Erythroblast (primary cell): Measurements from ENCODE around the gene VAV2.

Experiments
- DNase-seq, 2 experiments: peaks; one replicate each; lab custom pipeline; 2025; lab: John Stamatoyannopoulos, UW
- GATA1 ChIP-seq: IDR thresholded peaks from 2 replicates; pipeline ENCODE4 v1.6.1; 2011; ENCODE audit warnings: low read depth, mild to moderate bottlenecking, control low read depth, low read length, moderate library complexity
- POLR2A ChIP-seq: IDR thresholded peaks from 2 replicates; pipeline ENCODE4 v1.6.1; 2011; ENCODE audit warnings: mild to moderate bottlenecking, low read length

VAV2 gene

DNA sequence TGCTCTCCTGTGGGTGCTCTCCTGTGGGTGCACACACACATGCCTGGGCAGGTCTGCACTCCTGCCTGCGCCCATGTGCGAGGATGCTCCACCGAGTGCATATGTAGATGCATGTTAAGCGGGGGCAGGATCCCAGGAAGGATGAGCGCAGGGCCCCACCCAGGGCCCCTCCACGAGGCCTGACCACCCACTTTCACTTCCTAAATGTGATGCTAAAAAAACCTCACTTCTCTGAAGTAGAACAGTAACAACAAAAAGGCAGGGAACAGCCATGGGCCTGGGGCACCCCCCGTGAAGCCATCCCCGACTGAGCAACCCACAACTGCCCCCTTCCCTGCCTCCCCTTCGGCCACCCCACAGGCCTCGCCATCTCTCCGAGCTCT, 205.8 kb downstream of the VAV2 start:
- no peak for DNase-seq
- TF ChIP-seq POLR2A (no peak), GATA1 (no peak)

DNA sequence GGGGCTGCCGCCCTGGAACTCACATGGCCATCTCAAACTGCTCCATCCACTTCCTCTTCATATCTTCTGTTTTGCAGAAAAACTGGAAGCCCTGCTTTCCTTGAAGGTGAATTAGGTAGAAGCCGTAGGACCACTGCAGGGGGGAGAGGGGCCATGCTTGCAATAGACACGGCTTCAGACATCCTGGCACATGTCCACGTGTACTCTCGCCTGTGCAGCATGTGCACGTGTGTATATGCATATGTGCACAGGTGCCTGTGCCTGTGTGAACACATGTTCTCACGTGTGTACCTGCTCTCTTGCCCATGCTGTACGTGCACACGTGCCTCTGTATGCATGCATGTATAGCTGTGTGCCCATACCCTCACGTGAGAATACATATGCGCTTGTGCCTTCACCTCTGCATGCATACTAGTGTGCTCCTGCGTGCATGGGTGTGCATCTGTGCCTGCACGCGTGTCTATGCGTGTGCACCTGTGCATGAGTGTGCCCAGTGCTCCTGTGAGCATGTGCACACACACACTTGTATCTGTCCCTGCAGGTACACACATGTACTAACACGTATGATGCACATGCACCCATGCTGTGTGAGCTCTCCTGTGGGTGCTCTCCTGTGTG, 206.3 kb downstream of the VAV2 start:
- TF ChIP-seq GATA1 (no peak), POLR2A (no peak)
- no peak for DNase-seq

DNA sequence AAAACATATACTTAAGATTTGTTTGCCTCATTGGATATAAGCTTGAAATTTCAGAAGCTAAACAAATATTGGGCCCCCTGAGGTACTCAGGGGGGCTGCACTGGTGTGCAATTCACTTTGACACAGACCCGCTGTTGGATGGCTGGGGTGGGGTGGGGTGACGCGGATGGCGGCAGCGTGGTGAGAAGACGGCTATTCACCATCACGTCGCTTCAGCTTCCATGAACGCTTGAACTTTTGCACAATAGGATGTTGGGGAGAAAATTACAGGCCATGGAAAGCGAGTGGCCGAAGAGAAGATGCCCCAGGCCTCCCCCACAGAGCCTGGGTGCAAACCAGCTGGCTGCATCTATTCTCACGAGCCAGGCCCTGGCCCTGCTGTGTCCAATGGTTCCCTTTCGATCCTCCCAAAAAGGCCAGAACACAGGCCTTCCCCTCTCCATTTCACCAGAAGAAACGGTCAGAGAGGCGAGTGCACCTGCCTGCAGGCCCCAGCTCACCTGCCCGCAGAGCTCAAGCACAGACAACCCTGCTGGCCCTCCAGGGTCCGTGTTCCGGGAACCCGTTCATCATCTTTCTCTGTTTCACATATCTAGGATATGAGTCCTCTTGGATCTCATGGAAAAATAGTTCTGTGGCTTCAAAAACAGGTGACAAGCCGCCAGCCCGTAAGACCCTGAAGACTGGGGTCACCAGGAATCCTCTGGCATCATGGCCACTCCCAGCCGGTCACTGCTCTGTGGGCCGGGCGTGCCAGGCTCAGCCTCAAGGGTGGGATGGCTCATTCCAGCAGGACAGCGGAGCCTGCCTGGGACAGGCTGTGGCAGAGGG, 207.2 kb downstream of the VAV2 start:
- DNase-seq = no peak
- TF ChIP-seq POLR2A (no peak), GATA1 (no peak)

DNA sequence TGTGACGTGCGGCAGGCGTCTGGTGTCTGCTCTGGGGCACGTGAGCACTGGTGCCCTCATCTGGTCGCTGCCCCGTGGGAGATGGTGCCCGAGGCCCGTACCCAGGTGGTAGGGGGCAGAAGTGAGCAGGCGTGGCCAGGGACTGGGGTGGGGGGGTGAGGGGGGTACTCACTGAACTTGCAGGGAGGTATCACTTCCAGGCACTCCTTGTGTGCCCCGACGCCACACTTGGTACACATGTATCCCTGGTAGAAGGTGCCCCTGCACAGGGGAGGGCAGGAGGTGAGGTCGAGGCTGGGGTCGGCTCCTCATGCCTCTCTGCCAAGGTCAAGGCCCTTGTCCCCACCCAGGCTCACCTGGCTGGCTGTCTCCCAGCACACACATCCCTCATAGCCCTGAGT, 208.8 kb downstream of the VAV2 start:
- TF ChIP-seq GATA1 (no peak), POLR2A (no peak)
- no peak for DNase-seq

DNA sequence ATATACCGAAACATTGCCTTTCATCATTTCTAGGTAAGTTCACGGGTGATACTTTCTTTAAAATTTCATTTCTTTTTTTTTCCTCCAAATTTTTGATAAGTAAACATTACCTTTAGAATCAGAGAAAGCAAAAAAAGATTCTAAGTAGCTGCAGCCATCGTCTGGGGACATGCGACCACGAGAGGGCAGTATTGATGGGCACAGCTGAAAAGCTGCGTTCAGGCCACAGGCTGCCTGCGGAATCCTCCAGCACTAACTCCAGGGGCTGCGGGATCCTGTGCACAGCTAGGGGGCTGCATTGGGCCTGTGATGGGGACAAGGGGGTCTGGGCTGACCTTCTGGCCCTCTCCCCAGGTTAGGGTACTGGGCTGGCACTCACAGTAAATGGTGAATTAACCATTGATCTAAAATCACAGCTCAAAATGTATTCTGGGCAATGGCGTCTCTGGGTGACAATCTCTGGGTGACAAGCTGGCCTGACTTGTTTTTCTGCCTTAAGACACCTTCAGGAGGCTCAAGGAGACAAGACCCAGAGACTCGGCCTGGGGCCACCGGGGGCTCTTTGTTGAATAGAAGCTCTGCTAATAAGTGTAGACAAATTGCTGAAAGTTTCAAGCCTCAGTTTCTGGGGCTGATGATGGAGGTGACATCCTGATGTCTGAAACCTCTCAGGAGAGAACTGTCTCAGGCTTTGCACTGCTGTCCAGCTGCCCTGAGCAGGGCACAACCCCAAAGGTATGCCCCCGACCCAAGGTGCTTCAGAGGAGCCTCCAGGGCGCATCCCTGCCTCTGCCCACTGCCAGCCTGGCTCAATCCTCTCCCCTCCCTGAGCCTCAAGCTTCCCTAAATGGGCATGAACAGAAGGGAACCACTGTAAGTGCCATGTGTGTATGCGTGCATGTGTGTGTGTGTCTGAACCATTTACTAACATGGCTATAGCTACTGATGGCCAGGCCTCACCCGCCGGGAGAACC, 209.7 kb downstream of the VAV2 start:
- DNase-seq = peak; percentile 48 to 73

DNA sequence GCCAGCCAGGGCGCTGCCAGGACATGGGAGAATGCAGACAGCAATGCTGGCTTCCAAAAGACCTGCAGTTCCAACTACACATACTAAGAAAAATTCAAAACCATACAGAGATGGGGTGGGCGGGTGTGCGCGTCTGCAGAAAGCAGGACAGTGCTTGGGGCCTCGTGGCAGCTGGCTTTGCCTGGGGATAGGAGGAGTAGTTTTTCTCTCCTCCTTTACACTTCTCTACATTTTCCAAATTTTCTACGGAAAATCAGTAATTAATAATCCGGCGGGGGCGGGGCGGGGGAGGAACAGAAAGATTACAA, 210.3 kb downstream of the VAV2 start:
- no peak for DNase-seq
- TF ChIP-seq POLR2A = no peak
- TF ChIP-seq GATA1 = no peak

More for the DNA sequence above, 209.7 kb downstream of the VAV2 start:
- TF ChIP-seq GATA1 (no peak), POLR2A (no peak)

DNA sequence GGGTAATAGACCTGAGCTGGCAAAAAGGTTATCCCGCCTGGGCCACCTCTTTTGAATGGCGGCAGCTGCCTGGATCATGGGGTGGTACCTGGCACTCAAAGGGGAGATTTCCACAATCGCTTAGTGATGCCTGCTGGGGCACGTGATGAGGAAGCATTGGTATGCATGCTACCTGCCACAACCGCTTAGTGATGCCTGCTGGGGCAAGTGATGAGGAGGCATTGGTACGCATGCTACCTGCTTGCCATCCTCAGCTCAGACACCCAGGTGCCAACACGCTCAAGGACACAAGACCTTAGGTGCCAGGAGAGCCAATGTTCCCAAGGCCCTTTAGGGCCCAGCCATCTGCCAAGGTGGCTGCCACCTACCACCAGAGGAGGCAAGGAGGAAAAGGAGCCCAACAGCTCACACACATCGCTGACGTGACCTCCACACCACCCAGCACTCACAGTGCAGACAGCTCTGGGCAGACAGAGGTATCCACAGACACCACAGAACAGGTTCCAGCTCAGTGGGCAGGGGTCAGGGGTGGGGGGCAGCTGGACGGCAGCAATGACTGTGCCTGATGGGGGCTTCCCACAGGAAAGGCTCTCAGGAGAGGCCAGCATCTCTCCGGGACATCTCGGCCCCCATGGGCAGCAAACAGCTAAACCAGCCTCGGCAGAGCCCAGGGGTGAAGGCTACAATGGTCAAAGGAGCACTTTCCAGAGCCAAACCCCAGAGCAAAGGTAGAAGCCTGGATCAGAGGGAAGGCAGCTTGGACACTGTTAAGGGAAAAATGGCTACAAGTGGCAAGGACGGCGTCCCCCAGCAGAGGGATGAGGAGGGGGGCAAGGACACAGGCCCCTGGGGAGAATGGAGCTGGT, 210.9 kb downstream of the VAV2 start:
- no peak for TF ChIP-seq GATA1
- no peak for TF ChIP-seq POLR2A
- DNase-seq = no peak

DNA sequence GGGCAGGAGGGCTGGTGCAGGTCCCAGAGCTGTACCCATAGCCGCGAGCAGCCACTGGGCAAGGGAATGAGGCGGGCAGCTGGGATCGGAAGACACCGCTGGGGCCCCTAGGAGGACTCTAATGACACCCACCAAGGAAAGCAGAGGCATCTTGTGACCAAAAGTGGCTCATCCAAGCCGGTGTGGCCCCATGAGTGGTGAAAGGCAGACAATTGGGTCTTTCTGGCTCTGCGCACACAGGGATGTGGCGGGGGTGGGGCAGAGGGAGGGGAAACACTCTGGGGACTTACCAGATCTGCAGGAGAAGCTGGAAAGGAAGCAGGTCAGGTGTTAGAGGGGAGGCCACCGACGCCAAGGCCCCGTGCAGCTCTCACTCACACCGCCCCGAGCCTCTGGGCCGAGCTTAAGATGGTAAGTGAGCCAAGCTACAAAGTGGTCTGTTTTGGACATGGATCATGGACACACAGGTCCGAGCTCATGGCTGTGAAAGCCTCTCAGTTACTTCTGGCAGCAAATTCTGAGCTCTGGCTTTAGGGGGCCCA, 211.6 kb downstream of the VAV2 start:
- DNase-seq = no peak
- no peak for TF ChIP-seq POLR2A
- TF ChIP-seq GATA1 = no peak

DNA sequence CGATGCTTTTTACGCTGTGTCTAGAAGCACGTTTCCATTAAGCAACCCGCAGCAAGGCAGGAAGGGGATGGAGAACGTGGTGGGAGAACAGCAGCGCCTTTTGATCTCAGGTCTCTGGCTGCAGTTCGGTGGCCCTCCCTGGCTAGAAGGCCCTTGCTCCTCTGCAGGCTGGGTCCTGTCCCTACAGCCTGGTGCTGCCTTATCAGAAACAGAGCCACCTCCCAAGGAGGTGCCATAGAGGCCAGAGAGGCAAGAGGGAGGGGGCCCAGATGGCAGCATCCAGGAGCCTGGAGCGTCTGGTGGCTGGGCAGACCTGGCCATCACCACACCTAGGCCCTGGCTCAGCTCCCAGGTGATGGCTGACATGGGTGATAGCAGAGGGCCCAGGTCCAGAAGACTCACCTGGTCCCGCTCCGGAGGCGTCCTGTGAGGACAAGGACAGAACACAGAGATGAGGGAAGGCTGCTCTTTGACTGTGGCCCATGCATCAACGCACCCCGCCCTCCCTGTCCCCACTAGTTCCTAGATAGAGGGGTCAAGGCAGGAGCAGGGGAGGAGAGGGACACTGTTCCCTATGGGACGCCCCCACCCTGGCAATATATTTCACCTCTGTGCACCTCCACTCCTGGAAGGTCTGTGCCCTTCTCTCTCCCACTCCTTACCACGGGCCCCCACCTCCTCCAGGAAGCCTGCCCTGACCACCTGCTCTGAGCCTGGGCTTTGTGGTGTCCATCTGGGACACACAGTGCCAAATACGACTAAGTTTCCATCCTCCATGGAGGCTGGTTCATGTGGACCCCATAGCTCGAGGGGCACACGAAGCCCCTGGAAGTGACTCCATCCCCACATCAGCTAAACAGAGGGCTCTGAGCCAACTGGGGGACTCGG, 212.4 kb downstream of the VAV2 start:
- no peak for DNase-seq
- TF ChIP-seq GATA1 (no peak), POLR2A (no peak)

DNA sequence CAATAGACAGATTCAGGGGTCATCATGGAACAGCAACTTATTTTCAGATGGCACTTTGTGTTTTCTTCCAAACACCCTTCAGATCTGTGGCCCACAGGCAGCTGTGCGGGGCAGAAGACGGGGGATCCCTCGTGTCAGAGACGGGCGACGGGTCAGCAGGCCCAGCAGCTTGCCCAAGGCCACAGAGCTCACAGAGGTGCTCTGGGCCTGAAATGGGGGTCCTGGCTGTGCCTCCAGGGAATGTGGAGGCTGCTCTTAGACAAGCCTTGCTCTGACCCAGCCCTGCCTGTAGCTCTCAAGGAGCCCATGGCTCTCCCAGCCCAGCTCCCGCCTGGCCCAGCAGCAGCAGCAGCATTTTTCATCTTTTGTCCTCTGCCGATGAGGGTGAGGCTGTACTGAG, 213.0 kb downstream of the VAV2 start:
- TF ChIP-seq GATA1 (no peak), POLR2A (no peak)
- no peak for DNase-seq

DNA sequence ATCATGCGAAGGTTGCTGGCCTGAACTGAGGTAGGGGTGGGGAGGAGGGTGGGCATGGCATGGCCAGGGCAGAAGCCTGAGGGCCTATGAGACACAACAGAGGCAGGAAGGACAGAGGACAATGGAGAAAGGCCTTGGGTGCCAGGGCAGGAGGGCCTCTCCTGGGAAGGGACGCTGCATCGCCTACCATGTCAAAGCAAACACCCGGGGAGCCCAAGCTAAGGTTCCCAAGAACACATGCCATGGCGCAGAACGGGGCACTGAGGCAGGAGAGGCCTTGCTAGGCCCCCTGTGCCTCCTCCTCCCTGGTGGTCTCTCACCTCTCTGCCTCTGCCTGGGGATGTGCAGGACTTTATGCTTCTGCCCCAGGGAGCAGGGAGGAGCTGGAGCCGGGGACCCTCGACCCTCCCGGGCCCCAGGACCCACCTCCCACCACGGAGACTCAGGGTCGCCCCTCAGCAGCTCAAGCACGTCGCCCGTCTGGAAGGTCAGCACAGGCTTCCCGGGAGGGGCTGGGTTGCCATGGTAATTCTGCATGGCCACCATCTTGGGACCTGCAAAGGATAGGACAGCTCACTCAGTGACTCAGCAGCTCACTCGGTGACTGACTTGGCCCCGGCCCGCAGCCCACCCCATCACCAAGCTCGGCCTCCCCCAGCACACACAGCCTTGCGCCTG, 213.6 kb downstream of the VAV2 start:
- TF ChIP-seq POLR2A (no peak), GATA1 (no peak)
- DNase-seq = no peak
